ENCODE measurements around the gene NPAS3.

DNA sequence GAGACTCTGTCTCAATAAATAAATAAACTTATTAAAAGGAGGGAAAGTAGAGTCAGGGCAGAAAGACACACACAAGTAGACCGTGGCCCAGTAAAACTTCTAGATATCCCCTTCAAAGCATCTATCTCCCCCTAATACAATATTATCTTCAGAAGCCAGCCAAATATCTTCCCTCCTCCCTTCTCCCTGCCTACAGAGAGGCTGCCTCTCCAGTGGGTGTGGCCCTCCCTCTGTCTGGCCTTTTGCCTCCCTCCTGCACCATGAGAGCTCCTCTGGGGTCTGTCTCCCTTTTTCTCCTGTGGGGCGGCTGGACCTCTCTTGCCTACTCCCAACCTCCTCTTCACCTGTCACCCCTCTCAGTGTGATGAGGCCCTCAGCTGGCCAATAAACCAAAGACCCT, 873.0 kb downstream of the NPAS3 start:
- TF ChIP-seq CTCF (IDR thresholded peaks at IDR 0.05) (no peak), POLR2A (IDR thresholded peaks at IDR 0.05) (no peak)
